ENCODE results near the gene KLHL35. TPM values are rescaled to one million over a fixed set of nuclear protein-coding genes. Genes with fewer than 3 reads are reported as not detected.

The KLHL35 gene
- polyA plus RNA-seq, 1 experiment = 0.81 TPM

DNA sequence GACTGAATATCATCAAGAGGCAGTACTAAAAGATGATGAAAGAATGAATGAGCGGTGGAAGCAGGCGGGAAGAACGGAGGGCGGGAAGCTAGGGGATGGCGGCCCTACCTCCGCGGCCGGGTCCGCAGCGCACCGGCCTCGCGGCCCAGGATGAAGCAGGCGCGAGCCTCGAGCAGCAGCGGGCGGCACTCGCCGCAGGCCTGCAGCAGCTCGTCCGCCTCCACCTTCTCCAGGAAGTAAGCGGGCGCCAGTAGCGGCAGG is 3.4 kb downstream of the KLHL35 start:
- peaks cover 53% of the 10 kb centered on the region for H3K27me3 ChIP-seq (ENCODE audit: control insufficient read depth, insufficient read depth, low read length)
- H3K9me3 ChIP-seq (ENCODE audit: control insufficient read depth, insufficient read depth, low read length) = peaks cover 14% of the 10 kb centered on the region
- CTCF ChIA-PET = no interaction called here
- no peak for DNase-seq (ENCODE audit: low read depth, low spot score)
- no peak overlapping the region for H3K4me3 ChIP-seq (ENCODE audit: low read depth, low read length)
- POLR2A ChIA-PET = no interaction called here
- H3K27ac ChIP-seq (ENCODE audit: low read depth, low read length) = no peak overlapping the region
- TF ChIP-seq, protein P1, sequence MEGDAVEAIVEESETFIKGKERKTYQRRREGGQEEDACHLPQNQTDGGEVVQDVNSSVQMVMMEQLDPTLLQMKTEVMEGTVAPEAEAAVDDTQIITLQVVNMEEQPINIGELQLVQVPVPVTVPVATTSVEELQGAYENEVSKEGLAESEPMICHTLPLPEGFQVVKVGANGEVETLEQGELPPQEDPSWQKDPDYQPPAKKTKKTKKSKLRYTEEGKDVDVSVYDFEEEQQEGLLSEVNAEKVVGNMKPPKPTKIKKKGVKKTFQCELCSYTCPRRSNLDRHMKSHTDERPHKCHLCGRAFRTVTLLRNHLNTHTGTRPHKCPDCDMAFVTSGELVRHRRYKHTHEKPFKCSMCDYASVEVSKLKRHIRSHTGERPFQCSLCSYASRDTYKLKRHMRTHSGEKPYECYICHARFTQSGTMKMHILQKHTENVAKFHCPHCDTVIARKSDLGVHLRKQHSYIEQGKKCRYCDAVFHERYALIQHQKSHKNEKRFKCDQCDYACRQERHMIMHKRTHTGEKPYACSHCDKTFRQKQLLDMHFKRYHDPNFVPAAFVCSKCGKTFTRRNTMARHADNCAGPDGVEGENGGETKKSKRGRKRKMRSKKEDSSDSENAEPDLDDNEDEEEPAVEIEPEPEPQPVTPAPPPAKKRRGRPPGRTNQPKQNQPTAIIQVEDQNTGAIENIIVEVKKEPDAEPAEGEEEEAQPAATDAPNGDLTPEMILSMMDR (IDR thresholded peaks at IDR 0.05; ENCODE audit: low read depth, low read length) = no peak

DNA sequence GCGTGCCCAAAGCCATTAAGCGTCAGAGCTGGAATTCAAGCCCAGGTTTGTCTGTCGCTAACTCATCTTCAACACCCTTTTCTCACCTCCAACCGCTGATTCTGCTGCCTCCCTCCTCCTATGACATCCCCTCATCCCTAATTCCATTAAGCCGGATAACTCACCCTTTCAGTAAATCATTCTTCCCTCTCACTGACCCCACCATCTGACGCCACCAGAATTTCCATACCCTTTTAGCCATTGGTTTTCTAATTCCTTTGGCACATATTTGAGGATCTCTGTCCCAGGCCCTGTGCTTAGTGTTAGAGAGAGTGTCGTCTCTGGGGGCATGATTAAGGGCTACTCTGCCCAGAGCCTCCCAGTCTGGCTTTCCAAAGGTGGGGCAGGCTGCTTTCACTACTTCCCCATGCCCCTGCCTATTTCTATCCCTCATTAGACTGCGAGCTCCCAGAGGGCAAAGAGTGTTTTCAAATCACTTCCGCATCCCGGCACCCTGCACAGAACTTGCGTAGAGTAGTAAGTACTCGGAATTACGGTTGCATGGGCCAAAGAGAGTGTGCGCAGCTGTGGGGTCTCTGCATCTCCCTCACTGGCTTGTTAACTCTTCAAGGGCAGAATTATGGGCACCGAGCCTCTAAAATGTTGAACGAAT is 3.9 kb downstream of the KLHL35 start:
- H3K9me3 ChIP-seq (ENCODE audit: control insufficient read depth, insufficient read depth, low read length) = peaks cover 14% of the 10 kb centered on the region
- POLR2A ChIA-PET = no interaction called here
- peaks cover 52% of the 10 kb centered on the region for H3K27me3 ChIP-seq (ENCODE audit: control insufficient read depth, insufficient read depth, low read length)
- CTCF ChIA-PET = interaction anchor here (0.7 to 1.1 kb wide), 2 partner anchors 41 to 104 kb away, joined by 3 read pairs; no protein-coding TSS in a partner anchor
- no peak overlapping the region for H3K4me3 ChIP-seq (ENCODE audit: low read depth, low read length)
- TF ChIP-seq, protein P1 (IDR thresholded peaks at IDR 0.05; ENCODE audit: low read depth, low read length) = no peak
- DNase-seq (ENCODE audit: low read depth, low spot score) = no peak
- H3K27ac ChIP-seq (ENCODE audit: low read depth, low read length) = no peak overlapping the region

DNA sequence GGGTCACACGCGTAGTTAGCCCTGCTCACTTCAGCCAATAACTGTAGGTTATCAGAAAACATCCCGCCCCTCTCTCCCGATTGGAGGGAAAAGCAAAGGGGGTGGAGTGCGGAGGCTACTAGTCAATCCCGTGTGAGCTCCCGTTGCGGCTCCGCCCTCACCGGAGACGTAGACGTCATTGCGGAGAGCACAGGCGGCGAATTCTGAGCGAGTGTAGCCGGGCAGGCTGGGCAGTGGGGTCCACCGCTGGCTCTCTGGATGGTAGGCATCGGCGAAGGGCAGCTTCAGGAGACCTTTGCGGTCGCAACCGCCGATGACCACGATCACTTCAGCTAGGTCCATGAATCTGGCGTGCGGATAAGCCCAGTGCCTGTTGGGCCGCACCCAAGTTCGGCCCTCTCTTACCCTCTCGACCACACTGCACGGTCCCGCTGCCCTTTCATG is 4.7 kb downstream of the KLHL35 start:
- peaks cover 44% of the 10 kb centered on the region for H3K27me3 ChIP-seq (ENCODE audit: control insufficient read depth, insufficient read depth, low read length)
- H3K4me3 ChIP-seq (ENCODE audit: low read depth, low read length) = peak overlapping the region; percentile 56
- CTCF ChIA-PET = interaction anchor here (0.8 to 1.1 kb wide), 4 partner anchors 15 to 105 kb away, joined by 3 to 7 read pairs (median 3); no protein-coding TSS in a partner anchor
- peak; percentile 57 for DNase-seq (ENCODE audit: low read depth, low spot score)
- POLR2A ChIA-PET = interaction anchor here (0.6 to 1.4 kb wide), 3 partner anchors 28 to 126 kb away, joined by 3 to 5 read pairs (median 3); no protein-coding TSS in a partner anchor
- TF ChIP-seq, protein P1 (IDR thresholded peaks at IDR 0.05; ENCODE audit: low read depth, low read length) = no peak
- H3K9me3 ChIP-seq (ENCODE audit: control insufficient read depth, insufficient read depth, low read length) = peaks cover 14% of the 10 kb centered on the region
- no peak overlapping the region for H3K27ac ChIP-seq (ENCODE audit: low read depth, low read length)

DNA sequence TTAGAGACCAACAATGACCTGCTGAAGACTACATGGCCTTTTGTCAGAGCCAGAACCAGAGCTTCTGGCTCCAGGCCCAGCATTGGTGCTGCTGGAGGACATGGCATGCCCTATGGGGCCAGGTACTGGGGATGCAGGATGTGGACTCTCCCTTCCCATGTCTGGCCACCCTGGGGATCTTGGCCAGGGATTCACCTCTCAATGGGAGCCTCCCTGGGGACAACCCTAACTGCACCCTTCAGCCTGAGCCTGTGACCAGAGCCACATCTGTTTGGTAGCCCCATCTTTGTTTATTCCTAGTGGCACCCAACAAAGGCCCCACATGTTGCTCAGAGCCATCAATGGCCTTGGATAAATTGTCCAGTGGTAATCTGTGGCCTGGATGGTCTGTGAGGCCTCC is 5.8 kb downstream of the KLHL35 start:
- peaks cover 32% of the 10 kb centered on the region for H3K27me3 ChIP-seq (ENCODE audit: control insufficient read depth, insufficient read depth, low read length)

DNA sequence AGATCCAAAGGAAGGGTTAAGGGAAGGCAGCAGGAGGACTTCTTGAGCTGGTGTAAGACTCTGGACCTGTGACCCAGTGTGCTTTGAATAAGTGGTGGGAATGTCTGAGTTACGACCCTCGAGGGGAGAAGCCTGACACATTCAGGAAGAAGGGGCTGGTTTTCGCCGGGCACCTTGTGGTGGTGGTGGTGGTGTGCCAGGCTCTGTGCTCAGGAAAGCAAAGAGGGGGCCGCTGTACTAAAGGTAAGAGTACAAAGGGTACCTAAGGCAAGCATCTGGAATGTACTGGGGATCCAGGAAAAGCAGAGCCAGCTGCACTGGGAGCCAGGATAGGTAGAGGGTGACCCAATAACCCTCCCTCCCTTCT is 6.3 kb downstream of the KLHL35 start:
- ChIA-PET POLR2A (no interaction called here), CTCF (no interaction called here)
- no peak overlapping the region for H3K27ac ChIP-seq (ENCODE audit: low read depth, low read length)
- DNase-seq (ENCODE audit: low read depth, low spot score) = no peak
- no peak overlapping the region for H3K4me3 ChIP-seq (ENCODE audit: low read depth, low read length)
- peaks cover 28% of the 10 kb centered on the region for H3K27me3 ChIP-seq (ENCODE audit: control insufficient read depth, insufficient read depth, low read length)
- TF ChIP-seq, protein P1 (IDR thresholded peaks at IDR 0.05; ENCODE audit: low read depth, low read length) = no peak
- peaks cover 14% of the 10 kb centered on the region for H3K9me3 ChIP-seq (ENCODE audit: control insufficient read depth, insufficient read depth, low read length)

More for the DNA sequence above, 5.8 kb downstream of the KLHL35 start:
- TF ChIP-seq, protein P1 (IDR thresholded peaks at IDR 0.05; ENCODE audit: low read depth, low read length) = no peak
- peaks cover 14% of the 10 kb centered on the region for H3K9me3 ChIP-seq (ENCODE audit: control insufficient read depth, insufficient read depth, low read length)
- no peak for DNase-seq (ENCODE audit: low read depth, low spot score)
- POLR2A ChIA-PET = interaction anchor here (1.2 to 1.4 kb wide), 2 partner anchors 26 to 127 kb away, joined by 3 to 5 read pairs; no protein-coding TSS in a partner anchor
- CTCF ChIA-PET = no interaction called here
- H3K27ac ChIP-seq (ENCODE audit: low read depth, low read length) = no peak overlapping the region
- no peak overlapping the region for H3K4me3 ChIP-seq (ENCODE audit: low read depth, low read length)

All from AG04450 (cell line).